HL-60/S4 treated with phorbol 12-myristate 13-acetate at 8.2 ng/mL for 4 days and 3 days (cell line): Measurements from ENCODE around the gene ZMAT3.
"Not testable (repeated sequence)": the region's sequence is repeated elsewhere in the genome, so short reads cannot be mapped to it uniquely, and the experiment has no call there.

Experiments
- in situ Hi-C: fragments of 300-500 bp; cut with MboI; formaldehyde crosslinking; loops from 2 replicates; pipeline ENCODE4 v1.15.0; 2022; ENCODE audit warnings: low sequenced_read_pairs

The ZMAT3 gene

DNA sequence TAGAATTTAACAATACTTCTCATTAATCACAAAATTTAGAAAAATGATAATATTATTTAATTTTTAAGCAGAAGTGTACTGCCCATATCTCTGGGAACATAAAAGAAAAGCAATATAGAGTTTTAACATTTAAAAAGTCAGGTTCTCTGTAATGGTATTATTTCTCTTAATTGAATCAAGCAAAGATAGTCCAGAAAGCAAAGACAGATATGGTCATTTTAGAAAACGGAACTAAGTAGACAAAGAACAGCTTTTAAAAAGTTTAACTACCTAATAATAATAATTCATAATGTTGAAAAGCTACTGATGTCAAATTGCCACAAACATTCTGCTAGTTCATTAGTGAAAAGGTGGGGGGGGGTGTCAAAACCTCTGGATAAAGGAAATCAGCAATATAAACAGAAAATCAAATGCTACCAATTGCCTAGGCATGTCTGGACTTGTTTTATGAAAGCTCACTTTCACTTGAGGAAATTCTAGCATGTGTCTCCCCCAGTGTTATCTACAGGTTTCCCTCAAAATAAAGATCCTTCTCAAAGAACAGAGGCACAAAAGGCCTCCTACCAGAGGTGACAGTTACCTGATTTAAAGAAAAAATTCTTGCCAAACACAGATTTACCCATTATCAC, 1.7 kb downstream of the ZMAT3 start:
- in situ Hi-C loops = loop anchor here (25.0 kb wide), 1 partner anchor 492 kb away; the partner anchor contains the start of gene ACTL6A

DNA sequence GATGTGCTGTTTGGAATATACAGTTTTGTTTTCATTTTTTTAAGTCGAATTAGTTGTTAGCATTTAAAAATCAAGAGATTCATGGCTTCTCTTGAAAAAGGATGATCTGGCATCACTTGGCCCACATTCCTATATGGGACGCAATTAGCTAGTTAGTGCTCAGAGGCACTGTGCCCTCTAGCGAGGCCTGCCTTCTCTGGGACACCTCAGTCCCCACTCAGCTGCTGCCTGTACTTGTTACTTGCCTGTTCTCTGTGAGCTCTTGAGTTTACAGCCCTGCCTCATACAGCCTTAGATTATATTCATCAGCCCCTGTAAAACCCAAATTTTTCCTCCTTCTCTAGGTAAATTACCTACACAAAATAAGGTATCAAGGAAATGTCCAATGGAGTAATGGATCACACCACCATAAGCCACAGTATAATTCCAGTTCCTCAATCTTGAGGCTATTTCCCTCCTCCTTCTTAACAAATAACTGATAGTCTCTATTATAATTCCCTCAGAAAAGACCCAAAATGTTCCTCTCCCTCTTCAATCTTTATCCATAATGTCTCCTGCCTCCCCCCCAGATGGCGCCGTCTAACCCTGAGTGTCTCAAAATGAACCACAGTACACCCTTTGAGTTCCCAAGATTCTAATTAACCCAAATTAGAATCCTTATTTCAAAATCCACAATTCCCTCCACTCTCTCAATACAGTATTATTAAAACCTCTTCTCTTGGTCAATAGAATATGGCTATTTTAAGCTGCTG, 2.7 kb downstream of the ZMAT3 start:
- in situ Hi-C loops = loop anchor here (25.0 kb wide), 1 partner anchor 493 kb away; the partner anchor contains the start of gene ACTL6A

DNA sequence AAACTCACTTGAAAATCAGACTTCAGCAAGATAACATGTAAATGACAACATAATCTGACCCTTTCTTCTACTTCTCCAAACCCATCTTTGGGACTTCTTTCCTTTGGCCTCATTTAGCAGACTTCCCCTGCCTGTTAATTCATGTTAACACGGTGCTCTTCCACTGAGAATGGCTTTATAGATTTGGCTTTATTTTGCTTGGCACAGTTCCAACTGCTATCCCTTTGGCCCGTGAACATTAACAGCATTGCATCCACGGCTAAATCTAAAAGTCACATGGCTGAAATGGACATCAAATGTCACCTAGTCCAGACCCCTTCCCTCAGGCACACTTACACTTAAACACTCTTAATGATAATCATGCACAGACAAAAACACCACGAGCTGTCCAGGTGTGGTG, 3.8 kb downstream of the ZMAT3 start:
- in situ Hi-C loops = loop anchor here (25.0 kb wide), 1 partner anchor 494 kb away; the partner anchor contains the start of gene ACTL6A

DNA sequence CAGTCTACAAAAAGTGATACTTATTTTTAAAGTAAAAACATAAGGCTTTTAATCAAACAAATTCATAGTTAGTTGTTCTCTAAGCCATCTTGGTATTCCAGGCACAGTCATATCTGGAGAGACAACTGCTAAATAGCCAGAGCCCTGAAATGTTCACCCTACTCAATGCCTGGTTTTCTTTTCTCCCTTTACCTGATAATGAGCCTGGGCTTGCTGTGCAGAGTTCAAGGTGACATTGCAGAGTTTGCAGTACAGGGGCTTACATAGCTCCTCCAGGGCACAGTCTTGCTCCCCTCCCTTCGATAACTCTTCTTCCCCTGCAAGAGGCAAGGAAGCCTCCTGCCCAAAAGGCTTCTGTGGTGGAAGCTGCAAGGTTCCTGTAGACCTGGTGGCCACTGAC, 4.3 kb downstream of the ZMAT3 start:
- in situ Hi-C loops = loop anchor here (25.0 kb wide), 1 partner anchor 495 kb away; the partner anchor contains the start of gene ACTL6A

DNA sequence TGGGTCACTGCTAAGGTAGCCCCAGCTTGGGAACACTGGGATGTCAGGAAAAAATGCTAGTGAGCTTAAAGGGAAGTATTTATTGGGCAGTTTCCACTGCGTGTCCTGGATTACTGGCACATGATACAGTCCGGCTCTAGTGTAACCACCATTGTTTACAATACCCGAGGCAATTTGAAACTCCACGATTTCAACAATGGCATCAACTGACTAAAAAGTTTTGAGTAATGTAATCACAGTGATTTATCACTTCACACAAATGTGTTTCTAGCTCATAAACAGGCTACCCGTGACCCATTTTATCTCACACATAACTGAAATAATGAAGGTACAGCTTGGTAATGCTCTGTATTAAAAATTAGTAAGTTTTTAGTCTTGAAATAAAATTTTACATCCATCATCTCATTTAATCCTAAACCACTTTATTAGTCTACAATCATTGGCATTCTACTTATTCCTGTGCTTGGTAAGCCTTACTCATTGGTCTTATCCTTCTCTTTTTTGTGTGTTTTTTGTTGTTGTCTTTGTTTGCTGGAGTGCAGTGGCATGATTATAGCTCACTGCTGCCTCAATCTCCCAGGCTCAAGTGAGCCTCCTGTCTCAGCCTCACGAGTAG, 7.6 kb downstream of the ZMAT3 start:
- in situ Hi-C loops = loop anchor here (25.0 kb wide), 1 partner anchor 498 kb away; the partner anchor contains the start of gene ACTL6A

DNA sequence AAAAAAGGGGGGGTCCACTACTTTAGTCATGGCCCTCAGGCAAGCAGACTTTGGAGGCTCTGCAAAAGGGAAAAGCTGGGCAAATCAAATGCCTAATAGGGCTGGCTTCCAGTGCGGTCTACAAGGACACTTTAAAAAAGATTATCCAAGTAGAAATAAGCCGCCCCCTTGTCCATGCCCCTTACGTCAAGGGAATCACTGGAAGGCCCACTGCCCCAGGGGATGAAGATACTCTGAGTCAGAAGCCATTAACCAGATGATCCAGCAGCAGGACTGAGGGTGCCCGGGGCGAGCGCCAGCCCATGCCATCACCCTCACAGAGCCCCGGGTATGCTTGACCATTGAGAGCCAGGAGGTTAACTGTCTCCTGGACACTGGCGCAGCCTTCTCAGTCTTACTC, 15.3 kb downstream of the ZMAT3 start:
- in situ Hi-C loops = loop anchor here (25.0 kb wide), 1 partner anchor 506 kb away; the partner anchor contains the start of gene ACTL6A

DNA sequence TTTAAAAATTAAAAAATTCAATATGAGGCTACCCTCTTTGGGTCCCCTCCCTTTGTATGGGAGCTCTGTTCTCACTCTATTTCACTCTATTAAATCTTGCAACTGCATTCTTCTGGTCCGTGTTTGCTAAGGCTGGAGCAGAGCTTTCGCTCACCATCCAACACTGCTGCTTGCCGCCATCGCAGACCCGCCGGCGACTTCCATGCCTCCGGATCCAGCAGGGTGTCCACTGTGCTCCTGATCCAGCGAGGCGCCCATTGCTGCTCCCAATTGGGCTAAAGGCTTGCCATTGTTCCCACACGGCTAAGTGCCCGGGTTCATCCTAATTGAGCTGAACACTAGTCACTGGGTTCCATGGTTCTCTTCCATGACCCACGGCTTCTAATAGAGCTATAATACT, 17.0 kb downstream of the ZMAT3 start:
- in situ Hi-C loops = loop anchor here (25.0 kb wide), 1 partner anchor 508 kb away; the partner anchor contains the start of gene ACTL6A

DNA sequence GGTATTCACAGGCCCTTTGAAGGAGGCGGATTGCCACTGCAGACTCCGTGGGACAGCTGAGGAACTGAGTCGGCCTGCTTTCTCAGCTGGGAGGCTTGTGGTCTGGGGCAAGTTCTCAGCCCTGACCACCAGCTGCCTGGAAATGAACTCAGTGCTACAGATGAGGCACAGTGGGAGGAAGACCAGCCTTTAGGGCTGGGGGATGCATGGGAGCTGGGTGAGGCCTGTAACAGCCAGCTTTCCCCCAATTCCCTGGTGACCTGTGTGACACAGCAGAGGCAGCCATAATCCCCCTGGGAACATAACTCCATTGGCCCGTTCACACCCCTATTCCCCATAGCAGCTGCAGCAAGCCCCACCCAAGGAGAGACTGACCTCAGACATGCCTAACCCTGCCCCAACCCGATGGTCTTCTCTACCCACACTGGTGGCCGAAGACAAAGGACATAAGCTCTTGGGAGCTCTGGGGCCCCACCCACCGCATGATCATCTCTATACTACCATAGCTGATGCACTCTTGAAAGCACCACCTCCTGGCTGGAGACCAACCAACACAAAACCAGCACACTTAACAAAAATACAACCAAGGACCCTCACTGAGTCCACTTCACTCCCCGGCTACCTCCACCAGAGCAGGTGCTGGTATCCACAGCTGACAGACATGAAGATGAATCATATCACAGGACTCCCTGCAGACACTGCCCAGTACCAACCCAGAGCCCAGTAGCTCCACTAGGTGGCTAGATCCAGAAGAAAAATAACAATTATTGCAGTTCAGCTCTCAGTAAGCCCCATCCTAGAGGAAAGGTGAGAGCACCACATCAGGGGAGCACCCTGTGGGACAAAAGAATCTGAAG, 24.9 kb downstream of the ZMAT3 start:
- in situ Hi-C loops = no loop called here

DNA sequence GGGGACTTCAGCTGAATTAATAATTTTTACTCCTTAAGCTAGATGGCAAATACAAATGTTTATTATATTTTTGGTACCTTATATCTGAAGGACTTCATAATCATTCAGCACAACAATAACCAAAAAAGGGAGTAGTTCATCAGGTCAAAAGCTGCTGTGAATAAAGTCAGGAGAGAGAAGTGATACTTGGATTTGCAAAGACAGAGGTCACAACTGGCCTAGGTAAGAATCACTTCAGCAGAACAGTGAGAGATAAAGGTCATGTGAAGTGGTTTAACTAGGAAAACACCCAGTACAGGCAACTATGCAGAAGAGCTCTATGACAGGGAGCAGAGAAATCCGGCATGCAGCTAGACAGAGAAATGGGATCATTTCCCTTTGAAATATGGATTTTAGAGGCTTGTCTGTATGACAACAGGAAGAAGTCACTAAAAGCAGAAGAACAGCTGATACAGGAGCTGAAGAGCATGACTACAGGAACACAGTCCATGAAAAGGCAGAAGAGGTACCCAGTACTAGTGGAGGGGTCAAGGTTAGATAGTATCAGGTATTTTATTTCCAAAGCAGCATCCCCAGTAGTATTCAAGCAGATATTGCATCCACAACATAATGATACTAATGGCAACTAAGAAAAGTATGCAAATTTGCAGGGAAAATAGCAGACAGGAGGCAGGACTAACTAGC, 25.7 kb downstream of the ZMAT3 start:
- in situ Hi-C loops = no loop called here

DNA sequence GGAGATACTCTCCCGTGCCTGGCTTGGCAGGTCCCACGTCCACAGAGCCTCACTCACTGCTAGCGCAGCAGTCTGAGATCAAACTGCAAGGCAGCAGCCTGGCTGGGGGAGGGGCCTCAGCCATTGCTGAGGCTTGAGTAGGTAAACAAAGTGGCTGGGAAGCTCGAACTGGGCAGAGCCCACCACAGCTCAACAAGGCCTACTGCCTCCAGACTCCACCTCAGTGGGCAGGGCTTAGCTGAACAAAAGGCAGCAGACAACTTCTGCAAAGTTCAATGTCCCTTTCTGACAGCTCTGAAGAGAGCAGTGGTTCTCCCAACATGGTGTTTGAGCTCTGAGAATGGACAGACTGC, 32.7 kb downstream of the ZMAT3 start:
- in situ Hi-C loops = not testable (repeated sequence)

DNA sequence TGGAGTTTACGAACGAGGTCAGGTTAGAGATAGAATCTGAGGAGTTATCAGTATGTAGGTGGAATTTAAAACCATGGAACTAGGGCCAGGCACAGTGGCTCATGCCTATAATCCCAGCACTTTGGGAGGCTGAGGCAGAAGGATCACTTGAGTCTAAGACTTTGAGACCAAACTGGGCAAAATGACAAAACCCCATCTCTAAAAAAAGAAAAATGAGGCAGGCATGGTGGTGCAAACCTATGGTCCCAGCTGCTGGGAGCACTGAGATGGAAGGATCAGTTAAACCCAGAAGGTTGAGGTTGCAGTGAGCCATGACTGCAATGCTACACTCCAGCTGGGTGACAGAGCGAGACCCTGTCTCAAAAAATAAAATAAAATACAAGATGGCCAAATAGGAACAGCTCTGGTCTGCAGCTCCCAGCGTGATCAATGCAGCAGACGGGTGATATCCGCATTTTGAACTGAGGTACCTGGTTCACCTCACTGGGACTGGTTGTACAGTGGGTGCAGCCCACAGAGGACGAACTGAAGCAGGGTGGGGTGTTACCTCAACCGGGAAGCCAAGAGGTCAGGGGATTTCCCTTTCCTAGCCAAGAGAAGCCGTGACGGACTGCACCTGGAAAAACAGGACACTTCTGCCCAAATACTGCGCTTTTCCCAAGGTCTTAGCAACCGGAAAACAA, 33.3 kb downstream of the ZMAT3 start:
- in situ Hi-C loops = no loop called here

DNA sequence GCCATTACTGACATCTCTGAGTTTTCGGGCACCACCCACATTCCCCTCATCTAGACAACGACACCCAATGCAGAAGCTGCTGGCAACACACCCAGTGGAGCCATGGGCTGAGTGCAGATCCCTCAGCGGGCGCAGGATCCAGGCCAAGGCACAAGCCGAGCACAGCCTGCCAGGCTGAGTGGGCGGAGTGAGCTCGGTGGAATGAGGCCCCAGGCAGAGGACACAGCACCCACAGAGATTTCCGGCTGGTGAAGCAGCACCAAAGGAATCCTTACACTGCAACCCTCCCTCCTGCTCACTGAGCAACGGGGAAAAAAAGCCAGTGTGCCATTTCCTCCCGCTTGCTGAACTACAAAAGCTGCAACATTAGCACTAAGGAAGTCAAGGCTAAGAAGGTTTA, 34.3 kb downstream of the ZMAT3 start:
- in situ Hi-C loops = no loop called here

DNA sequence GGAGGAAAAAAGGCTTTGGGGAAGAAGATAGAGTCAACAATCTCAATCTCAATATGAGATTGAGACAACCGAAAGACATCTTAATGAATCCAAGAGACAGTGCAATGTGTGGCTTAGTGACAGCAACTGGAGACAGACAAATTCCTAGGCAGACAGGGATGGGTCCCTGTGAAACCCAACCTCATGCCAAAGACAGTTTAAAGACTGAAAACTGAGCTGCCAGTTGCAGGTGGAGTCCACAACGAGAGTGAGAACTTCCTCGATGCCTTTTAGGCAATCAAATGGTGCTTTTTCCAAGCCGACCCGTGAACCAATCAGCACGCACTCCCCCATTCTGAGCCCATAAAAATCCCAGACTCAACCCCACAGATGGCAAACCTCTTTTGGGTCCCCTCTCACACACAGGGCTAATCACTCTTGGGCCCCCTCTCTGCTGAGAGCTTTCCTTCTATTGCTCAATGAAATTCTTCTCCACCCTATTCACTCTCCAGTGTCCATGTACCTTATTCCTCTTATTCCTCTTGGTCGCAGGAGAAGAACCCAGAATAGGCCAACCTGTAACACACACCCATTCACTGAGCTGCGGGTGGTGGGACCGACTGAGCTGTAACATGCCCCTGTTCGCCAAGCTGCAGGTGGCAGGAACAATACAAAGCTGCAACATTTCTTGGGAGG, 34.8 kb downstream of the ZMAT3 start:
- in situ Hi-C loops = no loop called here

DNA sequence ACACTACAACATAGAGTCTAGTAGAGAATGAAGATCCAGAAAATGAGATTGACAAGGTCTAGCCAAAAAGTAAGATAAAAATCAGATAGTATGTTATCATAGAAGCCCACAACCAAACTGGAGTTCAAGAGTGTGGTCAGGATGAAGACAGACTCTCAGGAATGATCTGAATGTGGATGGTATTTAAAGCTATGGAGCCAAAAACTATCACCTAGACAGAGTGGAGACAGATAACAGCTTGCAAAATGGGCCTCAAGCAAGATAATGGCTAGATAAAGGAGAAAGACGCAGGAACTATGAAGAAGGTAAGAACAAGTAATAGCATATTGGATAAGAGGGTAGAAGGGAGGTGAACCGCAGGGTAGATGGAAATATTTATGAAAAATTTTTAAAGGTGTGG, 35.4 kb downstream of the ZMAT3 start:
- in situ Hi-C loops = no loop called here

DNA sequence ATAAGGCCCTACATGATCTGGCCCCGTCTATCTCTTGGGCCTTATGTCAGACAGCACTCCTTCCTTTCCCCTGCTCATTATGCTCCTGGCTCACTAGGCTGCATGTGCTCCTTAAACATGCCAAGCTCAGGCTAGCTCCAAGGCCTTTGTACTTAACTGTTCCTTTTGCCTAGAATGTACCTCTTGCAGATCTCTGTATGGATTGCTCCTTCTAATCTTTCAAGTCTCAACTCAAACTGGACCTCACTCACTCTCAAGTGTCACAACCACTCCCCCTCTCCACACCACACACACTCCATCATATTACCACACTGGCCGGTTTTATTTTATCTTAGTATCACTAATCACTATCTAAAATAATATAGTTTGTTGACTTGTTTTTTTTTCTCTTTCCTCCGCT, 36.4 kb downstream of the ZMAT3 start:
- in situ Hi-C loops = no loop called here

DNA sequence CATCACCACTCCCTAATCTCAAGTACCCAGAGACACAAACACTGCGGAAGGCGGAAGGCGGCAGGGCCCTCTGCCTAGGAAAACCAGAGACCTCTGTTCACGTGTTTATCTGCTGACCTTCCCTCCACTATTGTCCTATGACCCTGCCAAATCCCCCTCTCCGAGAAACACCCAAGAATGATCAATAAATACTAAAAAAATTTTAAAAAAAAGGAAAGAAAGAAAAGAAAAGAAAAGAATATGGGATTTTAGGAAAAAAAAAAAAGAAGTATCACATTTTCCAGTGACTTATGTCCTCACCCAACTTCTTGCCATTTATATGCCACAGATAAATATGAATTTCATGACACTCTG, 38.3 kb downstream of the ZMAT3 start:
- in situ Hi-C loops = not testable (repeated sequence)

DNA sequence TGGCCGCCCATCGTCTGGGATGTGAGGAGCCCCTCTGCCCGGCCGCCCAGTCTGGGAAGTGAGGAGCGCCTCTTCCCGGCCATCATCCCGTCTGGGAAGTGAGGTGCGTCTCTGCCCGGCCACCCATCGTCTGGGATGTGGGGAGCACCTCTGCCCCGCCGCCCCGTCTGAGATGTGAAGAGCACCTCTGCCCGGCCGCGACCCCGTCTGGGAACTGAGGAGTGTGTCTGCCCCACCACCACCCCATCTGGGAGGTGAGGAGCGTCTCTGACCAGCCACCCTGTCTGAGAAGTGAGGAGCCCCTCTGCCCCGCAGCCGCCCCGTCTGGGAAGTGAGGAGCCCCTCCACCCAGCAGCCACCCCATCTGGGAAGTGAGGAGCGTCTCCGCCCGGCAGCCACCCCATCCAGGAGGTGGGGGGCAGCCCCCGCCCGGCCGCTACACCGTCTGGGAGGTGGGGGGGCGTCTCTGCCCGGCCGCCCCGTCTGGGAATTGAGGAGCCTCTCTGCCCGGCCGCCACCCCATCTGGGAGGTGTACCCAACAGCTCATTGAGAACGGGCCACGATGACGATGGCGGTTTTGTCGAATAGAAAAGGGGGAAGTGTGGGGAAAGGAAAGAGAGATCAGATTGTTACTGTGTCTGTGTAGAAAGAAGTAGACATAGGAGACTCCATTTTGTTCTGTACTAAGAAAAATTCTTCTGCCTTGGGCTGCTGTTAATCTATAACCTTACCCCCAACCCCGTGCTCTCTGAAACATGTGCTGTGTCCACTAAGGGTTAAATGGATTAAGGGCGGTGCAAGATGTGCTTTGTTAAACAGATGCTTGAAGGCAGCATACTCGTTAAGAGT, 38.9 kb downstream of the ZMAT3 start:
- in situ Hi-C loops = not testable (repeated sequence)

DNA sequence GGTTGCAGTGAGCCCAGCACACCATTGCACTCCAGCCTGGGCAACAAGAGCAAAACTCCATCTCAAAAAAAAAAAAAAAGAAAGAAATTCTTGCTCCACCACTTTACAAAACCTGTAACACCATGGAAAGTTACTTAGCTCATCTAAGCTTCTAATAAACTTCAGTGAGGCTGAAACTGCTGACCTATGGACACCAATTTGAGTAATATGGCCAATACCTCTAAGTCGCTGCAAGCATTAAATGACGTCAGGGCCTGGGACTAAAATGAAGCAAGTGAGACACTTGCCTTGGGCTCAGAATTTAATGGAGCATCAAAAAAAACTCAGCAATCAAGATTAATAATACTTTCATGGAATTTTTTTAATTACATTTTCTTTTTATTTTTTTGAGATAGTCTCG, 42.5 kb downstream of the ZMAT3 start:
- in situ Hi-C loops = no loop called here
